ENCODE measurements around the gene ADK. TPM values are rescaled to one million over a fixed set of nuclear protein-coding genes. Genes with fewer than 3 reads are reported as not detected.

Gene ADK
- total and polyA plus RNA-seq, 2 of the 13 experiments (the other 11 are each of a cell fraction or from before 2014, with no cell fraction given) = 48.6 to 79.1 TPM

GRCh38 chr10:74150990-74151878 is at the start of gene ADK (continued):
- peak; percentile 53; the same call in 1 of the 2 replicates for TF ChIP-seq ZFYVE20 (CRISPR knock-in tag; IDR thresholded peaks at IDR 0.05; ENCODE audit: borderline replicate concordance, low read depth)
- no peak for TF ChIP-seq ZNF512B (CRISPR knock-in tag; IDR thresholded peaks at IDR 0.05; ENCODE audit: borderline replicate concordance)
- TF ChIP-seq TCF12 (IDR thresholded peaks at IDR 0.05) = no peak
- TF ChIP-seq TCF12 (CRISPR knock-in tag; IDR thresholded peaks at IDR 0.05) = 0 out of 2 replicates have a peak, but pooled peaks have one; percentile 20
- TF ChIP-seq MIER3 (CRISPR knock-in tag; IDR thresholded peaks at IDR 0.05; ENCODE audit: borderline replicate concordance) = 0 out of 2 replicates have a peak, but pooled peaks have one; percentile 38
- peak; percentile 63; the same call in 1 of the 2 replicates for TF ChIP-seq ZNF264 (CRISPR knock-in tag; IDR thresholded peaks at IDR 0.05)
- TF ChIP-seq NR2F1 (CRISPR knock-in tag; IDR thresholded peaks at IDR 0.05) = no peak
- TF ChIP-seq ZNF550 (CRISPR knock-in tag; IDR thresholded peaks at IDR 0.05; ENCODE audit: borderline replicate concordance) = no peak
- peak; percentile 71 for TF ChIP-seq ZNF292 (CRISPR knock-in tag; IDR thresholded peaks at IDR 0.05; ENCODE audit: borderline replicate concordance, low read depth)
- TF ChIP-seq ZNF878 (CRISPR knock-in tag; IDR thresholded peaks at IDR 0.05) = no peak
- TF ChIP-seq FOXP1 (IDR thresholded peaks at IDR 0.05) = no peak
- TF ChIP-seq FOXP1 (CRISPR knock-in tag; IDR thresholded peaks at IDR 0.05) = no peak
- no peak for TF ChIP-seq GTF2F1 (IDR thresholded peaks at IDR 0.05; ENCODE audit: low read length)
- TF ChIP-seq, protein P1, sequence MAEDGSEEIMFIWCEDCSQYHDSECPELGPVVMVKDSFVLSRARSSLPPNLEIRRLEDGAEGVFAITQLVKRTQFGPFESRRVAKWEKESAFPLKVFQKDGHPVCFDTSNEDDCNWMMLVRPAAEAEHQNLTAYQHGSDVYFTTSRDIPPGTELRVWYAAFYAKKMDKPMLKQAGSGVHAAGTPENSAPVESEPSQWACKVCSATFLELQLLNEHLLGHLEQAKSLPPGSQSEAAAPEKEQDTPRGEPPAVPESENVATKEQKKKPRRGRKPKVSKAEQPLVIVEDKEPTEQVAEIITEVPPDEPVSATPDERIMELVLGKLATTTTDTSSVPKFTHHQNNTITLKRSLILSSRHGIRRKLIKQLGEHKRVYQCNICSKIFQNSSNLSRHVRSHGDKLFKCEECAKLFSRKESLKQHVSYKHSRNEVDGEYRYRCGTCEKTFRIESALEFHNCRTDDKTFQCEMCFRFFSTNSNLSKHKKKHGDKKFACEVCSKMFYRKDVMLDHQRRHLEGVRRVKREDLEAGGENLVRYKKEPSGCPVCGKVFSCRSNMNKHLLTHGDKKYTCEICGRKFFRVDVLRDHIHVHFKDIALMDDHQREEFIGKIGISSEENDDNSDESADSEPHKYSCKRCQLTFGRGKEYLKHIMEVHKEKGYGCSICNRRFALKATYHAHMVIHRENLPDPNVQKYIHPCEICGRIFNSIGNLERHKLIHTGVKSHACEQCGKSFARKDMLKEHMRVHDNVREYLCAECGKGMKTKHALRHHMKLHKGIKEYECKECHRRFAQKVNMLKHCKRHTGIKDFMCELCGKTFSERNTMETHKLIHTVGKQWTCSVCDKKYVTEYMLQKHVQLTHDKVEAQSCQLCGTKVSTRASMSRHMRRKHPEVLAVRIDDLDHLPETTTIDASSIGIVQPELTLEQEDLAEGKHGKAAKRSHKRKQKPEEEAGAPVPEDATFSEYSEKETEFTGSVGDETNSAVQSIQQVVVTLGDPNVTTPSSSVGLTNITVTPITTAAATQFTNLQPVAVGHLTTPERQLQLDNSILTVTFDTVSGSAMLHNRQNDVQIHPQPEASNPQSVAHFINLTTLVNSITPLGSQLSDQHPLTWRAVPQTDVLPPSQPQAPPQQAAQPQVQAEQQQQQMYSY (CRISPR knock-in tag; IDR thresholded peaks at IDR 0.05) = no peak
- TF ChIP-seq, protein P2, sequence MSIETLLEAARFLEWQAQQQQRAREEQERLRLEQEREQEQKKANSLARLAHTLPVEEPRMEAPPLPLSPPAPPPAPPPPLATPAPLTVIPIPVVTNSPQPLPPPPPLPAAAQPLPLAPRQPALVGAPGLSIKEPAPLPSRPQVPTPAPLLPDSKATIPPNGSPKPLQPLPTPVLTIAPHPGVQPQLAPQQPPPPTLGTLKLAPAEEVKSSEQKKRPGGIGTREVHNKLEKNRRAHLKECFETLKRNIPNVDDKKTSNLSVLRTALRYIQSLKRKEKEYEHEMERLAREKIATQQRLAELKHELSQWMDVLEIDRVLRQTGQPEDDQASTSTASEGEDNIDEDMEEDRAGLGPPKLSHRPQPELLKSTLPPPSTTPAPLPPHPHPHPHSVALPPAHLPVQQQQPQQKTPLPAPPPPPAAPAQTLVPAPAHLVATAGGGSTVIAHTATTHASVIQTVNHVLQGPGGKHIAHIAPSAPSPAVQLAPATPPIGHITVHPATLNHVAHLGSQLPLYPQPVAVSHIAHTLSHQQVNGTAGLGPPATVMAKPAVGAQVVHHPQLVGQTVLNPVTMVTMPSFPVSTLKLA (IDR thresholded peaks at IDR 0.05) = peak; percentile 62
- TF ChIP-seq ZNF432 (CRISPR knock-in tag; IDR thresholded peaks at IDR 0.05; ENCODE audit: borderline replicate concordance) = no peak
- no peak for TF ChIP-seq MLX (CRISPR knock-in tag; IDR thresholded peaks at IDR 0.05)
- TF ChIP-seq ZSCAN25 (CRISPR knock-in tag; IDR thresholded peaks at IDR 0.05) = peak; percentile 57; the same call in 1 of the 2 replicates
- no peak for TF ChIP-seq ZMYM2 (CRISPR knock-in tag; IDR thresholded peaks at IDR 0.05)
